ENCODE measurements around the gene FNDC8.
"Not testable (repeated sequence)": the region's sequence is repeated elsewhere in the genome, so short reads cannot be mapped to it uniquely, and the experiment has no call there.

The FNDC8 gene

GRCh38 chr17:35087731-35088355, 33.6 kb upstream of the FNDC8 start:
- TF ChIP-seq CTCF (IDR thresholded peaks at IDR 0.05; ENCODE audit: low read length, missing control alignments): no peak
- H3K4me3 ChIP-seq (replicated peaks; ENCODE audit: low read depth, low read length): peak overlapping the region; percentile 74
- DNase-seq (ENCODE audit: low read depth): no peak

GRCh38 chr17:35088356-35088880, 33.0 kb upstream of the FNDC8 start:
- TF ChIP-seq CTCF (IDR thresholded peaks at IDR 0.05; ENCODE audit: low read length, missing control alignments): peak; percentile 6
- peak; percentile 52 for DNase-seq (ENCODE audit: low read depth)
- H3K4me3 ChIP-seq (replicated peaks; ENCODE audit: low read depth, low read length): peak overlapping the region; percentile 74

- peak; percentile 33 for TF ChIP-seq CTCF (IDR thresholded peaks at IDR 0.05; ENCODE audit: low read length, missing control alignments)
- H3K4me3 ChIP-seq (replicated peaks; ENCODE audit: low read depth, low read length): peak overlapping the region; percentile 74
- peak; percentile 79 for DNase-seq (ENCODE audit: low read depth)
These were observed 32.4 kb upstream of the FNDC8 start for GRCh38 chr17:35088881-35089585.

GRCh38 chr17:35089586-35090296, 31.7 kb upstream of the FNDC8 start:
- TF ChIP-seq CTCF (IDR thresholded peaks at IDR 0.05; ENCODE audit: low read length, missing control alignments): peak; percentile 10
- peak overlapping the region; percentile 41 for H3K4me3 ChIP-seq (replicated peaks; ENCODE audit: low read depth, low read length)
- DNase-seq (ENCODE audit: low read depth): peak; percentile 38

GRCh38 chr17:35090707-35091106, 30.7 kb upstream of the FNDC8 start:
- DNase-seq (ENCODE audit: low read depth); H3K4me3 ChIP-seq (replicated peaks; ENCODE audit: low read depth, low read length): not testable (repeated sequence)

GRCh38 chr17:35094902-35095301, 26.5 kb upstream of the FNDC8 start:
- no peak overlapping the region for H3K4me3 ChIP-seq (replicated peaks; ENCODE audit: low read depth, low read length)
- DNase-seq (ENCODE audit: low read depth): peak; percentile 90
- no peak for TF ChIP-seq CTCF (IDR thresholded peaks at IDR 0.05; ENCODE audit: low read length, missing control alignments)

GRCh38 chr17:35095741-35096140, 25.7 kb upstream of the FNDC8 start:
- DNase-seq (ENCODE audit: low read depth): no peak
- no peak overlapping the region for H3K4me3 ChIP-seq (replicated peaks; ENCODE audit: low read depth, low read length)
- TF ChIP-seq CTCF (IDR thresholded peaks at IDR 0.05; ENCODE audit: low read length, missing control alignments): no peak
